NCI-H345 (cell line): Measurements from ENCODE around the gene SORL1.

ENCODE experiments used
- DNase-seq: peaks from one replicate; lab custom pipeline; 2025; lab: John Stamatoyannopoulos, UW

The SORL1 gene

GRCh38 chr11:121453589-121454299 lies 1.6 kb downstream of the SORL1 start:
- no peak for DNase-seq

GRCh38 chr11:121455115-121455514 lies 3.0 kb downstream of the SORL1 start:
- DNase-seq = no peak

- DNase-seq = no peak
Observed at GRCh38 chr11:121456151-121456550, 4.0 kb downstream of the SORL1 start.

GRCh38 chr11:121456816-121457431 lies 4.8 kb downstream of the SORL1 start:
- no peak for DNase-seq

GRCh38 chr11:121458551-121458950 lies 6.4 kb downstream of the SORL1 start:
- DNase-seq = no peak

- no peak for DNase-seq
Observed at GRCh38 chr11:121459413-121460017, 7.4 kb downstream of the SORL1 start.

GRCh38 chr11:121460941-121461514 lies 8.9 kb downstream of the SORL1 start:
- no peak for DNase-seq

GRCh38 chr11:121461843-121462242 lies 9.7 kb downstream of the SORL1 start:
- DNase-seq = no peak

DNA sequence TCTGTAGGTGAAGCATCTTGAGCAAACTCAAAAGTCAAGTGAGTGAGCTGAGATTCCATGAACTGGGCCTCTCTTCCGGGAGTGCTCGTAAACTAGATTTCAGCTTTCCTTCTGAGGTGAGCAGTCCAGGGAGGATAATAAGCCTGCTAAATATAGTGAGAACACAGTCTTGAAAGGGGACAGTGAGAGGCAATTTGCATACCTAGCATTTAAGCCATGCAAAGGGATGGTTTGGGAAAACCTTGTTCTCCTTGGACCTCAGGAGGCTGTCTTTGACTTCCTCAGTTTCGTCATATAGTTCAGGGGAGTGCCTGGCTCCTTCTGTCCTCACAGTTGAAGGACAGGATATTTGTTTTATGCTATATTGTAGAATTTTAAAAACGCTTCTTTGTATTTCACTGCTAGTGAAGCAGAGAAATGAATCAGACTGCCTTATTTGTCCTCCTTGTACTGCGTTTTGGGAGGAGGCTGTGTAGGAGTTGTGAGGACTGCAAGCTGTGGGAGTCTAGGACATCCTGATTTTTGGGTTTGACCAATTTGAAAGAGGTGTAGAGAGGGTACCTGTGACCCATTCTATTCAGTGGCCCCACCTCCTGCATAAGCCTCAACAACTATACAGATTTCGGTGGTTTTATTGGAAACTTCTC lies 11.7 kb downstream of the SORL1 start:
- DNase-seq = no peak

DNA sequence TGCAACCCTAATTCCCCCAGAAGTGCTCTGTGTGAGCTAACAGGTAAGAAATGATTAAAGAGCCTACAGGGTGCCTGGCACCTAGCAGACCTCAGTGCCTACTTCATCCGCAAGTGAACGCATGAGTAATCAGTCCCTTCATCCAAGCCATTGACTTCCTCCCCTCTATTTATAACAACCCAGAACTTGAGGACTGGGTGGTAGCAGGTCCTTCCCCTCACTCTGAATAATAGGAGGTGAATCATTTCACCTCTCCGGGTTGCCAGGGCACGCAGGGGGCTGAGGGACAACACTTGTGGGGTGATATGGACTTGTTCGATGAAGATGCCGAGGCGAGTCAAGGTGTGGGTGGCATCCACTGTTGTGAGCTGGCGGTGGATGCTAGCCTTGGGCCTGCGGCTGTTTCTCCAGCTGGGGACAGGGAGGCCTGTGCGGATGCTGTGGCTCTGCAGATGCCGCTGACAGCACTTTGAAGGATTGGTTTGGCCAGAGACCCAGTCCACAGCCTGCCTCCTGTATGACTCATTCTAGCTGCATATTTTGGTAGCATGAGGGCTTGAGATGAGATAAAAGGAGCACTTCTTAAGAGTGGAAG lies 12.3 kb downstream of the SORL1 start:
- DNase-seq = no peak

- DNase-seq = no peak
Observed at GRCh38 chr11:121465709-121466062, 13.6 kb downstream of the SORL1 start.

GRCh38 chr11:121466063-121466794 lies 14.1 kb downstream of the SORL1 start:
- peak; percentile 82 for DNase-seq

- no peak for DNase-seq
Observed at GRCh38 chr11:121467471-121467870, 15.4 kb downstream of the SORL1 start.

- DNase-seq = no peak
Observed at GRCh38 chr11:121467965-121468364, 15.9 kb downstream of the SORL1 start.

GRCh38 chr11:121469910-121470309 lies 17.8 kb downstream of the SORL1 start:
- no peak for DNase-seq

GRCh38 chr11:121471167-121471566 lies 19.1 kb downstream of the SORL1 start:
- no peak for DNase-seq

GRCh38 chr11:121472312-121472711 lies 20.2 kb downstream of the SORL1 start:
- DNase-seq = no peak

DNA sequence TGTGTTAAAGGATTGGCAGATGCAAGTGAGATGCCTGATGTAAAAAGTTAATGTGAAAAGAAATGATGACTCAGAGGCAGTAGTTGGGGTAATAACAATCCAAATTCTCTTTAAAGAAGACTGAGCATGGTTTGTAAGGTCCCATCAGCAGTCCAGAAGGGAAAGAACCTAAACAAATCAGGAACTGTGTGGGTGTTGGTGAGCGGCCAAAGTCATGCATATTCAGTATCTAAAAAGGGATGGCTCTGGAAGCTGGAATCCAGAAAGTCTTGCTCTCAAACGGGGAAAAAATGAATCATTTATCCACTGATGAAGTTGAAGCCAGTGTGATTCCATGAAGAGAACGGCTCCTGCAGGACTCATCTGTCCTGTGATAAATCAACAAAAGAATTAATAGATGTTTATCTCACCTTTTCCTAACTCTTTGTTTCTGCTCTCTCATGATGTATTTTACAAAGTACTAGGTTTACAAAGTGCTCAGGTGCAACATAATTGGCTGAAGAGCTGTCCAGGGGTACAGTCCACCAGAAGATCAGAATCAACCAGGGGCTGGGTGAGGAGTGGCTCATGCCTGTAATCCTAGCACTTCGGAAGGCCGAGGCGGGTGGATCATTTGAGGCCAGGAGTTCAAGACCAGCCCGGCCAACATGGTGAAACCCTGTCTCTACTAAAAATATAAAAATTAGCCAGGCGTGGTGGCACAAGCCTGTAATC lies 21.1 kb downstream of the SORL1 start:
- no peak for DNase-seq

GRCh38 chr11:121474680-121475079 lies 22.6 kb downstream of the SORL1 start:
- no peak for DNase-seq

- peak; percentile 86 for DNase-seq
Observed at GRCh38 chr11:121476379-121477032, 24.4 kb downstream of the SORL1 start.
